ENCODE data around the gene SMC5.

SMC5 gene

DNA sequence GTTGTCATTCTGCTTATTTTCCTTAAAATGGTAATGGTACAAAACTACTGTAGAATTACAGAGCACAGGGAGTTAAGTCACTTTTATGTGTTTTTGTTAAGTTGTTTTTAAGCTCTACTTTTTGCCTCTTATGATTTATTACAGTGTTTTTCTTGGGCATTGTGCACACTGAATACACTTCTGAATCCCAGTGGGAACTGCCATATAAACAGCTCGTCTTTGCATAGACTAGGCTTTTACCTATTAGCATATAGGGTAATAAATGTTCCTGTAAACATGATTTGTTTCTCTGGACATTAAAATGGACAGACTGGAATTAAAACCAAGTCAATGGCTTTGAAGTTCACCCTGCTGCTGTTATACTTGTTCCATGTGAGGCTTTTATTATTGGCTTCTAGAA is 143.4 kb downstream of the SMC5 start:
- no peak overlapping the region for H3K4me3 ChIP-seq (ENCODE audit: low read depth, low read length)
- TF ChIP-seq, protein P1, sequence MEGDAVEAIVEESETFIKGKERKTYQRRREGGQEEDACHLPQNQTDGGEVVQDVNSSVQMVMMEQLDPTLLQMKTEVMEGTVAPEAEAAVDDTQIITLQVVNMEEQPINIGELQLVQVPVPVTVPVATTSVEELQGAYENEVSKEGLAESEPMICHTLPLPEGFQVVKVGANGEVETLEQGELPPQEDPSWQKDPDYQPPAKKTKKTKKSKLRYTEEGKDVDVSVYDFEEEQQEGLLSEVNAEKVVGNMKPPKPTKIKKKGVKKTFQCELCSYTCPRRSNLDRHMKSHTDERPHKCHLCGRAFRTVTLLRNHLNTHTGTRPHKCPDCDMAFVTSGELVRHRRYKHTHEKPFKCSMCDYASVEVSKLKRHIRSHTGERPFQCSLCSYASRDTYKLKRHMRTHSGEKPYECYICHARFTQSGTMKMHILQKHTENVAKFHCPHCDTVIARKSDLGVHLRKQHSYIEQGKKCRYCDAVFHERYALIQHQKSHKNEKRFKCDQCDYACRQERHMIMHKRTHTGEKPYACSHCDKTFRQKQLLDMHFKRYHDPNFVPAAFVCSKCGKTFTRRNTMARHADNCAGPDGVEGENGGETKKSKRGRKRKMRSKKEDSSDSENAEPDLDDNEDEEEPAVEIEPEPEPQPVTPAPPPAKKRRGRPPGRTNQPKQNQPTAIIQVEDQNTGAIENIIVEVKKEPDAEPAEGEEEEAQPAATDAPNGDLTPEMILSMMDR (IDR thresholded peaks at IDR 0.05; ENCODE audit: control insufficient read depth, extremely low read depth, insufficient read depth): no peak
- DNase-seq (ENCODE audit: low read depth): no peak

DNA sequence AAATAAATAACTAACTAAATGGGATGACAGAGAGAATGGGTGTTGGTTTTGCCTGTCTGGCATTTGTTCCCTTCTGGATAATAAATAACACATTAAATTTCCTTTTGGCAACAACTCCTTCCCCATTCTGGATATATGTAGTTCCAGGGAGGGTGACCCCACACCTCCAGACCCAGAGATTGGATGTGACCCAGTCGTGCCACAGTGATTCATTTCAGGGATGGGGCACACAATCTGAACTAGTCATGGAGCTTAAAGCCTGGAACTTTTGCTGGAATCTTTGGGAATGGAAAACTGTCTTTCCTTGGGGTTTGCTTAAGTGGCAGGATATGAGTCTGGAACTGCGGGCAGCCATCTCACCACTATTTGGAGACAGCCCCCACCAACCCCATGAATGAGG is 144.4 kb downstream of the SMC5 start:
- DNase-seq (ENCODE audit: low read depth): no peak
- TF ChIP-seq, protein P1 (IDR thresholded peaks at IDR 0.05; ENCODE audit: control insufficient read depth, extremely low read depth, insufficient read depth): no peak
- no peak overlapping the region for H3K4me3 ChIP-seq (ENCODE audit: low read depth, low read length)

DNA sequence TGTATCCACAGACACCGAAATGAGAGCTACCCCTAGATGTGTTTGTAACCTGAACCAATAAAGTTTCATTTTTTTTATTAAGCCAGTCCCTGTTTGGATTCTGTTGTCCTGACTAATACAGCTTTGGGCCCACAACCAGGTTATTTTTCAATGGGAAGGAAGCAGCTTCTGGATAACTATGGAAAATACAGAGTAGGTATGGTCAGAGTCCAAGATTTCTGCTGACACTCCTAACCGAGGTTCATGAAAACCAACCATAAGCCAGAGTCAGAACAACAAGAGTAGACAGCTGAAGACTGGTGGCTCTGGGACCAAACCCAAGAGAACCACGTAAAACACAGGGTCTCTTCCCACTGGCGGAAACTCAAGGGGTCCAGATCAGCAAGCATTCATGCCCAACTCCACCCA is 144.8 kb downstream of the SMC5 start:
- H3K4me3 ChIP-seq (ENCODE audit: low read depth, low read length): no peak overlapping the region
- TF ChIP-seq, protein P1 (IDR thresholded peaks at IDR 0.05; ENCODE audit: control insufficient read depth, extremely low read depth, insufficient read depth): no peak
- no peak for DNase-seq (ENCODE audit: low read depth)

DNA sequence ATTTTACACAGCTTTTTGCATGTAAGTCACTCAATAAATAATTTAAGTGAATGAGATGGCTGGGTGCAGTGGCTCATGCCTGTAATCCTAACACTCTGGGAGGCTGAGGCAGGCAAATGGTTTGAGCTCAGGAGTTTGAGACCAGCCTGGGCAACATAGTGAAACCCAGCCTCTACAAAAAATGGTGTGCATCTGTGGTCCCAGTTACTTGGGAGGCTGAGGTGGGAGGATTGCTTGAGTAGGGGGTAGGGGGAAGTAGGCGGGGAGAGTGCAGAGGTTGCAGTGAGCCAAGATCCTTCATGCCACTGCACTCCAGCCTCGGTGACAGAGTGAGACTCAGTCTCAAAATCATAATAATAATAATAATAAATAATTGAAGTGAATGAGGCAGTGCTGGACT is 145.5 kb downstream of the SMC5 start:
- no peak for DNase-seq (ENCODE audit: low read depth)
- TF ChIP-seq, protein P1 (IDR thresholded peaks at IDR 0.05; ENCODE audit: control insufficient read depth, extremely low read depth, insufficient read depth): no peak

More for the DNA sequence above, 145.5 kb downstream of the SMC5 start:
- H3K4me3 ChIP-seq (ENCODE audit: low read depth, low read length): no peak overlapping the region
